Glomerular visceral epithelial cell (primary cell): ENCODE measurements around the gene BBLN.
"Not testable (repeated sequence)": the region's sequence is repeated elsewhere in the genome, so short reads cannot be mapped to it uniquely, and the experiment has no call there.

Experiments used
- DNase-seq: peaks from one replicate; pipeline ENCODE4 v3.0.0-alpha.2; 2016; ENCODE audit errors: extremely low spot score

The BBLN gene

GRCh38 chr9:128159784-128160602, at the start of gene BBLN:
BBLN (plus strand) TSS chr9:128160265; CDS start chr9:128160408, 143 bp downstream.
- DNase-seq, result peak; percentile 97

- not testable (repeated sequence) for DNase-seq
Observed at GRCh38 chr9:128111726-128112125, 48.3 kb upstream of the BBLN start.

GRCh38 chr9:128113526-128114325, 46.3 kb upstream of the BBLN start:
- no peak for DNase-seq

GRCh38 chr9:128114326-128115186, 45.5 kb upstream of the BBLN start:
- no peak for DNase-seq

GRCh38 chr9:128115187-128116103, 44.6 kb upstream of the BBLN start:
- no peak for DNase-seq

GRCh38 chr9:128116104-128117083, 43.7 kb upstream of the BBLN start:
- no peak for DNase-seq

GRCh38 chr9:128117613-128118471, 42.2 kb upstream of the BBLN start:
- DNase-seq, result peak; percentile 93

- no peak for DNase-seq
Observed at GRCh38 chr9:128118472-128118857, 41.6 kb upstream of the BBLN start.

- no peak for DNase-seq
Observed at GRCh38 chr9:128118971-128119665, 40.9 kb upstream of the BBLN start.

- no peak for DNase-seq
Observed at GRCh38 chr9:128120061-128120740, 39.9 kb upstream of the BBLN start.

- no peak for DNase-seq
Observed at GRCh38 chr9:128120741-128121465, 39.2 kb upstream of the BBLN start.

- DNase-seq, result no peak
Observed at GRCh38 chr9:128121466-128121810, 38.6 kb upstream of the BBLN start.

- DNase-seq, result no peak
Observed at GRCh38 chr9:128121924-128122808, 37.9 kb upstream of the BBLN start.

- no peak for DNase-seq
Observed at GRCh38 chr9:128122809-128123175, 37.3 kb upstream of the BBLN start.

- DNase-seq, result no peak
Observed at GRCh38 chr9:128123451-128124080, 36.5 kb upstream of the BBLN start.

GRCh38 chr9:128124451-128124850, 35.6 kb upstream of the BBLN start:
- DNase-seq, result no peak
